ENCODE measurements around the gene TSKU.
"Not testable (repeated sequence)": the region's sequence is repeated elsewhere in the genome, so short reads cannot be mapped to it uniquely, and the experiment has no call there.

TSKU gene

DNA sequence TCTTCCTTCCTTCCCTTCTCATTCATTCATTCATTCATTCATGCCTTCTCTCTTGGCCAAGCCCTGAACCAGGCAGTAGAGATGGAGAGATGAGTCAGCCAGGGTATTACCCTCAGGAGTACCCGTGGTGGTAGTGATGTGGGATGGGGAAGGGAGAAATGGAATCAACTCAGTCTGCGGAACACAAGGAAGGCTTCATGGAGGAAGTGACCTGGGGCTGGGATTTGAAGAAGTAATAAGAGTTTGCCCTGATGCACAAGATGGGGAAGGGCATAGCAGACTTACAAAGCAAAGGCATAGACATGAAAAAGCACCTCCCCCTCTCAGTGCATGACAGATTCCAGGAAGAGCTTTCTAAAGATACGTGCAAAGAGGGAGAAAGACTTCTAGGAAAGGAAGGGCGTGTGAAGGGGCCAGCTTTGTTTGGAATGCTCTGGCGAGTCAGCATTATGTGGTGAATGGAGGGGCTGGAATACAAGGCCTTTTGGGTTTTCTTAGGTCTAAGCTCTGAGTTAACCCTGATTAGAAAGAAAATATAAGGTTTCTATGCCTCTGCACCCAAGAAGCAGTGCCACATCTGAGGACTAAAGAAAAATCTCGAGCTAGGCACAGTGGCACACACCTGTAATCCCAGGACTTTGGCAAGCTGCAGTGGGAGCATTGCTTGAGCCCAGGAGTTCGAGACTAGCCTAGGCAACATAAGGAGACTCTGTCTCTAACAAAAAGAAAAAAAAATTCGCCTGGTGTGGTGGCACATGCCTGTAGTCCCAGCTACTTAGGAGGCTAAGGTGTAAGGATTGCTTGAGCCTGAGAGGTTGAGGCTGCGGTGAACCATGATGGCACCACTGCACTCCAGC, 41.2 kb downstream of the TSKU start:
- H3K27me3 Mint-ChIP-seq, result no peaks in the 10 kb centered on the region
- peaks cover 3% of the 10 kb centered on the region for H3K4me1 Mint-ChIP-seq (ENCODE audit: low read depth)
- no peak for DNase-seq
- no peak overlapping the region for H3K4me3 Mint-ChIP-seq
- no peaks in the 10 kb centered on the region for H3K9me3 Mint-ChIP-seq
- H3K27ac Mint-ChIP-seq, result no peak overlapping the region
- H3K36me3 Mint-ChIP-seq (ENCODE audit: low read depth), result no peaks in the 10 kb centered on the region

DNA sequence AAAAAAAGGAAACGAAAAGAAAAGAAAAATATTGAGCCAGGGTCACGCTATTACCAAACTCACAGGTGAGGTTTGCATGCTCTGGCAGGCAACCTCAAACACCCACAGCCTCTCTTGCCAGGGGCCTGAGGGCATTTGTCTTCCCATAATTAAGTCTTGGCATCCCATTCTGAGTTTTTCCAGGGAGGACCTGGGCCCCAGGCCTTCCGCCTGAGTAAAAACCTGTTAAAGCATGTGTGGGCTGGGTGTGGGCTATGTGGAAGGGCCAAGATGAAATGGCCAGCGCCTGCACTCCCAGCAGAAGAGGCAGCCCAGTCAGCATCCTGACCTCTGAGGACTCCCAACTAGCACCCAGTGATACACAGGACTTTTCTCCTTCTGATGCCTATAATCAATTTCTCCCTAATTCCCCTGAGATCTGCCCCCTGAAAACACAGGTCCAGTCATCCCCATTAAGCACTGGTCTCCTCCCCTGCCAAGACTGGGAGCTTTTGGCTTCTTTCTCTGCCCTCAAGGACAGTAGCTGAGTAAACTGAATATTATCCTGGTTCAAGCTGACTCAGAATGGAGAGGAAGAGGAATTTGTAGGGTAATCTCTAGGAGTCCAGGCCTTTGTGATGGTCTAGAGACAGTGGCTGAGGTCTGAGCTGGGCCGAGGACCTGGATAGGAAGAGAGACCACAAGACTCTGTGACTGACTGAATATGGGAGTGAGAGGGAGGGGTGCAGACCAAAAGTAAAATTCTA, 42.0 kb downstream of the TSKU start:
- no peak overlapping the region for H3K4me3 Mint-ChIP-seq
- H3K4me1 Mint-ChIP-seq (ENCODE audit: low read depth), result peaks cover 3% of the 10 kb centered on the region
- H3K27ac Mint-ChIP-seq, result no peak overlapping the region
- peaks cover 5% of the 10 kb centered on the region for H3K27me3 Mint-ChIP-seq
- H3K9me3 Mint-ChIP-seq, result no peaks in the 10 kb centered on the region
- H3K36me3 Mint-ChIP-seq (ENCODE audit: low read depth), result no peaks in the 10 kb centered on the region
- DNase-seq, result no peak

- no peak for DNase-seq
- Mint-ChIP-seq H3K36me3 (ENCODE audit: low read depth) (no peaks in the 10 kb centered on the region), H3K4me3 (no peak overlapping the region), H3K9me3 (no peaks in the 10 kb centered on the region), H3K4me1 (ENCODE audit: low read depth) (peaks cover 3% of the 10 kb centered on the region), H3K27me3 (peaks cover 5% of the 10 kb centered on the region), H3K27ac (no peak overlapping the region)
These were observed 42.7 kb downstream of the TSKU start for GRCh38 chr11:76825726-76826396.

- not testable (repeated sequence) for H3K36me3 Mint-ChIP-seq (ENCODE audit: low read depth); H3K4me1 Mint-ChIP-seq (ENCODE audit: low read depth); H3K9me3 Mint-ChIP-seq; H3K4me3 Mint-ChIP-seq; H3K27me3 Mint-ChIP-seq; DNase-seq; H3K27ac Mint-ChIP-seq
These were observed 43.4 kb downstream of the TSKU start for GRCh38 chr11:76826508-76826907.

DNA sequence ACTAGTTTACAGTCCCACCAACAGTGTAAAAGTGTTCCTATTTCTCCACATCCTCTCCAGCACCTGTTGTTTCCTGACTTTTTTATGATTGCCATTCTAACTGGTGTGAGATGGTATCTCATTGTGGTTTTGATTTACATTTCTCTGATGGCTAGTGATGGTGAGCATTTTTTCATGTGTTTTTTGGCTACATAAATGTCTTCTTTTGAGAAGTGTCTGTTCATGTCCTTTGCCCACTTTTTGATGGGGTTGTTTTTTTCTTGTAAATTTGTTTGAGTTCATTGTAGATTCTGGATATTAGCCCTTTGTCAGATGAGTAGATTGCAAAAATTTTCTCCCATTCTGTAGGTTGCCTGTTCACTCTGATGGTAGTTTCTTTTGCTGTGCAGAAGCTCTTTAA, 43.8 kb downstream of the TSKU start:
- H3K4me3 Mint-ChIP-seq; H3K27me3 Mint-ChIP-seq; H3K36me3 Mint-ChIP-seq (ENCODE audit: low read depth); H3K4me1 Mint-ChIP-seq (ENCODE audit: low read depth); H3K27ac Mint-ChIP-seq; H3K9me3 Mint-ChIP-seq; DNase-seq: not testable (repeated sequence)

DNA sequence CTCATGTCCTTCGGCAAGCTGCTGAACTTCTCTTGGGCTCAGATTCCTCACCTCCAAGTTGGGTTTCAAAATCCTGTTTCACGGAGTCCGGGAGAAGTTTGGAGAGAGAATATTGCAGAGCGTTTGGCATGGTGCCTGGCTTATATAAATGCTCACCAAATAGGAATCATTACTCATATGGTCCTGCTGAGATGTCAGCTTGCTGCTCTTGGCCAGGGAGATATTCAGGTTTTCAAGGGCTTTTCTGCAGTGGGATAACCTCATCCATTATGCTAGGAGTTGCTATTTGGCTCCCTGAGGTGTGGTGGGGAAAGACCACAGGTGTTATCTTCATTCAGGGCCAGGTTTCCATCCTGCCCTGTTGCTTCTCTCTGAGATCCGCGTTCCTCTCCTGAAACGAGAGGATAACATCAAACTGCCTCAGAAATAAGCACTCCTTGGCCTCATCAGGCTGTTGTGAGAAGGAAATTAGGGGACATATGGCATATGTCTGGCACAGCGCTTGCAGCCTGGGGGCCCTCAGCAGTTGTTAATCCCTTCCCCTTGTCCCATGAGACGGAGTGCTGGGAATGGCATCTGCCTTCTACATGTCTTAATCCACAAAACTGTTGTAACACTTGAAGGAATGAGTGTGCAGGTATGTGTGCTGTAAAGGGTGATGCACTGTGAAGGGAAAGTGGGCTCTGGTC, 47.6 kb downstream of the TSKU start:
- Mint-ChIP-seq H3K27me3 (peaks cover 5% of the 10 kb centered on the region), H3K9me3 (no peaks in the 10 kb centered on the region), H3K4me3 (no peak overlapping the region), H3K36me3 (ENCODE audit: low read depth) (no peaks in the 10 kb centered on the region), H3K27ac (no peak overlapping the region), H3K4me1 (ENCODE audit: low read depth) (no peaks in the 10 kb centered on the region)
- DNase-seq, result no peak

GRCh38 chr11:76831686-76832310, 48.6 kb downstream of the TSKU start:
- no peaks in the 10 kb centered on the region for H3K4me1 Mint-ChIP-seq (ENCODE audit: low read depth)
- peaks cover 5% of the 10 kb centered on the region for H3K27me3 Mint-ChIP-seq
- H3K27ac Mint-ChIP-seq, result no peak overlapping the region
- no peaks in the 10 kb centered on the region for H3K9me3 Mint-ChIP-seq
- no peak for DNase-seq
- no peaks in the 10 kb centered on the region for H3K36me3 Mint-ChIP-seq (ENCODE audit: low read depth)
- H3K4me3 Mint-ChIP-seq, result no peak overlapping the region

GRCh38 chr11:76832361-76832760, 49.2 kb downstream of the TSKU start:
- no peaks in the 10 kb centered on the region for H3K9me3 Mint-ChIP-seq
- no peak for DNase-seq
- H3K27ac Mint-ChIP-seq, result no peak overlapping the region
- no peaks in the 10 kb centered on the region for H3K36me3 Mint-ChIP-seq (ENCODE audit: low read depth)
- H3K27me3 Mint-ChIP-seq, result peaks cover 5% of the 10 kb centered on the region
- H3K4me1 Mint-ChIP-seq (ENCODE audit: low read depth), result no peaks in the 10 kb centered on the region
- no peak overlapping the region for H3K4me3 Mint-ChIP-seq

DNA sequence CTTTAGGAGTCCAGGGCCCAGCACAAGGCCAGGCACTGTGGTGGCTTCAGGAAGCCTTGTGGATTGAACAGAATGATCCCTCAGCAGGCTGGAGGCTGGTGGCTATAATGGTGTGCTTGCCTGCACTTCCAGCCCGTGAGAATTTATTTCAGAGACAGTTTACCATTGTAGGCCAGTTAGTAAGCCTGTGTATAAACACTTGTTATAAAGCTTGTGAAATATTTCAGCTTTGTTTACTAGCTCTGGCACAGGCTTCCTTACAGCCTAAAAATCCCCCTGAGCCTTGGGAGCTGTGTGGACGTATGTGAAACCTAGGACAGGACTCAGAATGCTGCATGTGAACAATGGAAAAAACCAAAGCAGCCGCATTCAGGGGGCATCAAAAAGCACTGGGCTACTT, 51.0 kb downstream of the TSKU start:
- no peak overlapping the region for H3K27ac Mint-ChIP-seq
- no peak for DNase-seq
- no peaks in the 10 kb centered on the region for H3K9me3 Mint-ChIP-seq
- peaks cover 11% of the 10 kb centered on the region for H3K27me3 Mint-ChIP-seq
- no peak overlapping the region for H3K4me3 Mint-ChIP-seq
- no peaks in the 10 kb centered on the region for H3K36me3 Mint-ChIP-seq (ENCODE audit: low read depth)
- no peaks in the 10 kb centered on the region for H3K4me1 Mint-ChIP-seq (ENCODE audit: low read depth)

DNA sequence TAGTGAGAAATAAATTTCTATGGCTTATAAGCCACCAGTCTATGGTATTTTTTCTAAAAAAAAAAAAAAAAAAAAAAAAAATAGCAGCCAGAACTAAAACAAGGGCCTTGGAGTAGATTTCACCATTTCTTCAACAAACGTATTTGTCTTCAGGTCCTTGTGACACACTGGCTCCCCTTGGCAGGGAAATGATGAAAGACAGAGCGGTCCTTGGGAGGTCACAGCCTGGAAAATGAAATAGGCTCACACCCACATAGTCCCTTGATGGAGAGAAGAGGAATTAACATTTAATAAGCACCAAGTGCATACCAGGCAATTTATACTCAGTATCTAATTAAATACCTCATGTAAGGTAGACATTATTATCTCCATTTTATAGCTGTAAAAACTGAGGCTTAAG, 51.9 kb downstream of the TSKU start:
- H3K27me3 Mint-ChIP-seq, result peaks cover 13% of the 10 kb centered on the region
- no peaks in the 10 kb centered on the region for H3K9me3 Mint-ChIP-seq
- H3K36me3 Mint-ChIP-seq (ENCODE audit: low read depth), result no peaks in the 10 kb centered on the region
- H3K4me3 Mint-ChIP-seq, result no peak overlapping the region
- DNase-seq, result no peak
- no peak overlapping the region for H3K27ac Mint-ChIP-seq
- no peaks in the 10 kb centered on the region for H3K4me1 Mint-ChIP-seq (ENCODE audit: low read depth)

GRCh38 chr11:76835928-76836612, 52.9 kb downstream of the TSKU start:
- Mint-ChIP-seq H3K9me3 (no peaks in the 10 kb centered on the region), H3K4me3 (no peak overlapping the region), H3K27me3 (peaks cover 16% of the 10 kb centered on the region), H3K4me1 (ENCODE audit: low read depth) (no peaks in the 10 kb centered on the region), H3K27ac (no peak overlapping the region), H3K36me3 (ENCODE audit: low read depth) (no peaks in the 10 kb centered on the region)
- DNase-seq, result no peak

GRCh38 chr11:76836613-76837291, 53.6 kb downstream of the TSKU start:
- no peak overlapping the region for H3K4me3 Mint-ChIP-seq
- H3K27ac Mint-ChIP-seq, result no peak overlapping the region
- no peaks in the 10 kb centered on the region for H3K4me1 Mint-ChIP-seq (ENCODE audit: low read depth)
- H3K27me3 Mint-ChIP-seq, result peaks cover 22% of the 10 kb centered on the region
- no peaks in the 10 kb centered on the region for H3K36me3 Mint-ChIP-seq (ENCODE audit: low read depth)
- no peak for DNase-seq
- no peaks in the 10 kb centered on the region for H3K9me3 Mint-ChIP-seq

All from activated T-cell treated with anti-CD3 and anti-CD28 coated beads, Interleukin-2, amount 50 U/mL, for 24 hours (primary cell).